Colonic mucosa (tissue), 4 donors: ENCODE data around the gene LGALS9. TPM values are rescaled to one million over a fixed set of nuclear protein-coding genes. Genes with fewer than 3 reads are reported as not detected.
"Not testable (repeated sequence)": the region's sequence is repeated elsewhere in the genome, so short reads cannot be mapped to it uniquely, and the experiment has no call there.

Experiments
- DNase-seq: peaks from one replicate; pipeline ENCODE4 v3.0.0-alpha.2; 2020
- H3K27ac ChIP-seq: fragments of 200-600 bp; one replicate; pipeline ENCODE4 v1.8.0; 2021
- H3K27me3 ChIP-seq: fragments of 200-600 bp; one replicate; pipeline ENCODE4 v1.8.0; 2021
- H3K36me3 ChIP-seq: fragments of 200-600 bp; one replicate; pipeline ENCODE4 v1.8.0; 2021
- H3K4me1 ChIP-seq: fragments of 200-600 bp; one replicate; pipeline ENCODE4 v1.8.0; 2021; ENCODE audit warnings: mild to moderate bottlenecking
- H3K4me3 ChIP-seq: fragments of 200-600 bp; one replicate; pipeline ENCODE4 v1.8.0; 2021
- H3K9ac ChIP-seq, 2 donors: one replicate each; pipeline ENCODE4 v1.7.0; 2013; ENCODE audit warnings: control low read depth in 2 of 2, low read depth in 2 of 2, low read length in 2 of 2
- H3K9me3 ChIP-seq: fragments of 200-600 bp; one replicate; pipeline ENCODE4 v1.8.0; 2021
- CTCF ChIP-seq: fragments of 200-600 bp; IDR thresholded peaks from one replicate; pipeline ENCODE4 v1.8.0; 2022; ENCODE audit warnings: antibody characterized with exemption, mild to moderate bottlenecking
- intact Hi-C: fragments of 100-400 bp; cut with DNase I; formaldehyde crosslinking; loops from one replicate; pipeline ENCODE4 v1.14.1; 2022
- total RNA-seq, 2 donors: library from RNA; stranded (reverse); fragmentation: NEBNext Ultra II Directional in 1 of 2; extraction: Animal tissue kit (Norgen Biotek cat#: 25700) in 1 of 2; gene quantifications; one replicate each; pipeline ENCODE4 v1.2.1, GENCODE V29; 2021
- donor health status: healthy.
- donor health status: DM: no; HTN: no; CAD: no.
- donor health status: DM: no; HTN: no; CAD: no.

LGALS9 gene
- total RNA-seq, 2 donors from 2014 or later: 370 to 444 TPM

- H3K27me3 ChIP-seq: no peaks in the 10 kb centered on the region
- TF ChIP-seq CTCF: no peak
- peak overlapping the region; percentile 90 for H3K27ac ChIP-seq
- H3K4me1 ChIP-seq: peaks cover 16% of the 10 kb centered on the region
- no peaks in the 10 kb centered on the region for H3K36me3 ChIP-seq
- H3K9me3 ChIP-seq: no peaks in the 10 kb centered on the region
- H3K9ac ChIP-seq: peak overlapping the region; percentile 14 to 78
- intact Hi-C loops: no loop called here
- peak; percentile 69 for DNase-seq
- H3K4me3 ChIP-seq: no peak overlapping the region
Observed at GRCh38 chr17:27635275-27635823, 4.4 kb downstream of the LGALS9 start.

- H3K27me3 ChIP-seq, H3K9me3 ChIP-seq, H3K36me3 ChIP-seq, H3K4me3 ChIP-seq, intact Hi-C loops: not testable (repeated sequence)
- peak overlapping the region; percentile 90 for H3K27ac ChIP-seq
- DNase-seq: peak; percentile 66
- peak overlapping the region; percentile 14 to 78 for H3K9ac ChIP-seq
- H3K4me1 ChIP-seq: peaks cover 11% of the 10 kb centered on the region
Observed at GRCh38 chr17:27636005-27636520, 5.1 kb downstream of the LGALS9 start.

GRCh38 chr17:27637818-27638217 lies 6.8 kb downstream of the LGALS9 start:
- H3K27me3 ChIP-seq, DNase-seq, intact Hi-C loops, H3K4me3 ChIP-seq, H3K27ac ChIP-seq, H3K9me3 ChIP-seq, H3K9ac ChIP-seq, H3K36me3 ChIP-seq: not testable (repeated sequence)
- peaks cover 11% of the 10 kb centered on the region for H3K4me1 ChIP-seq

GRCh38 chr17:27638415-27638914 lies 7.5 kb downstream of the LGALS9 start:
- DNase-seq, H3K36me3 ChIP-seq, H3K27me3 ChIP-seq, H3K9me3 ChIP-seq, H3K4me3 ChIP-seq, intact Hi-C loops, H3K27ac ChIP-seq, H3K9ac ChIP-seq: not testable (repeated sequence)
- peaks cover 11% of the 10 kb centered on the region for H3K4me1 ChIP-seq

- no peak for DNase-seq
- Histone ChIP-seq H3K27me3 (no peaks in the 10 kb centered on the region), H3K27ac (no peak overlapping the region), H3K4me1 (no peaks in the 10 kb centered on the region), H3K36me3 (no peaks in the 10 kb centered on the region), H3K9me3 (no peaks in the 10 kb centered on the region), H3K9ac (no peak overlapping the region), H3K4me3 (no peak overlapping the region)
- no peak for TF ChIP-seq CTCF
- intact Hi-C loops: no loop called here
Observed at GRCh38 chr17:27640790-27641189, 9.8 kb downstream of the LGALS9 start.

GRCh38 chr17:27644586-27644985 lies 13.6 kb downstream of the LGALS9 start:
- DNase-seq: no peak
- Histone ChIP-seq H3K9me3 (no peaks in the 10 kb centered on the region), H3K4me3 (no peak overlapping the region), H3K27ac (no peak overlapping the region), H3K9ac (no peak overlapping the region), H3K4me1 (peaks cover 5% of the 10 kb centered on the region), H3K36me3 (no peaks in the 10 kb centered on the region), H3K27me3 (no peaks in the 10 kb centered on the region)
- TF ChIP-seq CTCF: no peak
- intact Hi-C loops: no loop called here

- H3K27ac ChIP-seq, intact Hi-C loops, H3K9me3 ChIP-seq: not testable (repeated sequence)
Observed at GRCh38 chr17:27645621-27646020, 14.6 kb downstream of the LGALS9 start.

More at GRCh38 chr17:27645621-27646020, 14.6 kb downstream of the LGALS9 start:
- not testable (repeated sequence) for DNase-seq, H3K4me3 ChIP-seq, H3K4me1 ChIP-seq, H3K27me3 ChIP-seq, H3K36me3 ChIP-seq, H3K9ac ChIP-seq
